GM19193 (cell line): ENCODE results near the gene PRR7.

Experiments
- POLR2A ChIP-seq: IDR thresholded peaks from 4 replicates; pipeline ENCODE4 v1.6.1; 2011; ENCODE audit not compliant: insufficient read depth, insufficient read length; ENCODE audit errors: extremely low read depth

Gene PRR7

GRCh38 chr5:177414481-177414880 lies 32.1 kb upstream of the PRR7 start:
- no peak for TF ChIP-seq POLR2A

- TF ChIP-seq POLR2A: no peak
These were observed 27.6 kb upstream of the PRR7 start for GRCh38 chr5:177419046-177419445.

GRCh38 chr5:177421062-177421798 lies 25.4 kb upstream of the PRR7 start:
- TF ChIP-seq POLR2A: no peak

- no peak for TF ChIP-seq POLR2A
These were observed 22.9 kb upstream of the PRR7 start for GRCh38 chr5:177423671-177424070.

- TF ChIP-seq POLR2A: no peak
These were observed 21.3 kb upstream of the PRR7 start for GRCh38 chr5:177425196-177425800.

- TF ChIP-seq POLR2A: peak; percentile 95
These were observed 20.6 kb upstream of the PRR7 start for GRCh38 chr5:177425801-177426565.

GRCh38 chr5:177426566-177427210 lies 19.9 kb upstream of the PRR7 start, which contains the start of gene GRK6:
TSS of gene GRK6 (plus strand) at chr5:177426676. CDS start at chr5:177426846, 170 bp downstream.
- TF ChIP-seq POLR2A: peak; percentile 74

GRCh38 chr5:177427211-177427822 lies 19.3 kb upstream of the PRR7 start:
- peak; percentile 18 for TF ChIP-seq POLR2A

- peak; percentile 23 for TF ChIP-seq POLR2A
These were observed 18.6 kb upstream of the PRR7 start for GRCh38 chr5:177427919-177428573.

- TF ChIP-seq POLR2A: no peak
These were observed 17.9 kb upstream of the PRR7 start for GRCh38 chr5:177428574-177429217.

- TF ChIP-seq POLR2A: no peak
These were observed 17.2 kb upstream of the PRR7 start for GRCh38 chr5:177429248-177430040.

- no peak for TF ChIP-seq POLR2A
These were observed 16.3 kb upstream of the PRR7 start for GRCh38 chr5:177430140-177430951.
